ENCODE results near the gene VENTX.

- TF ChIP-seq, protein P1, sequence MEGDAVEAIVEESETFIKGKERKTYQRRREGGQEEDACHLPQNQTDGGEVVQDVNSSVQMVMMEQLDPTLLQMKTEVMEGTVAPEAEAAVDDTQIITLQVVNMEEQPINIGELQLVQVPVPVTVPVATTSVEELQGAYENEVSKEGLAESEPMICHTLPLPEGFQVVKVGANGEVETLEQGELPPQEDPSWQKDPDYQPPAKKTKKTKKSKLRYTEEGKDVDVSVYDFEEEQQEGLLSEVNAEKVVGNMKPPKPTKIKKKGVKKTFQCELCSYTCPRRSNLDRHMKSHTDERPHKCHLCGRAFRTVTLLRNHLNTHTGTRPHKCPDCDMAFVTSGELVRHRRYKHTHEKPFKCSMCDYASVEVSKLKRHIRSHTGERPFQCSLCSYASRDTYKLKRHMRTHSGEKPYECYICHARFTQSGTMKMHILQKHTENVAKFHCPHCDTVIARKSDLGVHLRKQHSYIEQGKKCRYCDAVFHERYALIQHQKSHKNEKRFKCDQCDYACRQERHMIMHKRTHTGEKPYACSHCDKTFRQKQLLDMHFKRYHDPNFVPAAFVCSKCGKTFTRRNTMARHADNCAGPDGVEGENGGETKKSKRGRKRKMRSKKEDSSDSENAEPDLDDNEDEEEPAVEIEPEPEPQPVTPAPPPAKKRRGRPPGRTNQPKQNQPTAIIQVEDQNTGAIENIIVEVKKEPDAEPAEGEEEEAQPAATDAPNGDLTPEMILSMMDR (conservative IDR thresholded peaks at IDR 0.05): no peak
- TF ChIP-seq ZFX (IDR thresholded peaks at IDR 0.05): no peak
Measured at GRCh38 chr10:133230387-133231195, 7.1 kb upstream of the VENTX start.

Data from C4-2B (cell line).